ENCODE data around the gene RANBP3L.
"Not testable (repeated sequence)": the region's sequence is repeated elsewhere in the genome, so short reads cannot be mapped to it uniquely, and the experiment has no call there.

The RANBP3L gene

DNA sequence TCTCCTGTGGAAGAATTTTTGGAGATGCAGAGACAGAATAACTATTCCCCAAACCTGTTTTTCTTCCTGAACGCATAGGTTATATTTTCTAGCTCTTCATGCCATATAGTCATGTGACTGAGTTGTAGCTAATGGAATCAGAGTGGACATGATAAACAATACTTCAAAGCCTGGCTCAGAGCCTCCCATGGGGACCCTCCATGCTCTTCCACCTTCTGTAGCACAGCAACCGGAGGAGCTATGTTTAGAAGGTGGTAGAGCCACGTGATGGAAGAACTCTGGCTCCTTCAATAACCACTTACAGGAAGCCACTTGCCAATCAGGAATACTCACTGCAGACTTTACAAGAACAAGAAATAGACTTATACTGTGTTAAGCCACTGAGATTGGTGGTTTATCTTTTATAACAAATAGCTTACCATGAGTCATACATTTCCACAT is 99.2 kb downstream of the RANBP3L start:
- peak; percentile 35 for DNase-seq

- DNase-seq: peak; percentile 55
Observed at GRCh38 chr5:36200513-36200912, 101.2 kb downstream of the RANBP3L start.

- DNase-seq: peak; percentile 40
Observed at GRCh38 chr5:36199620-36200019, 102.1 kb downstream of the RANBP3L start.

DNA sequence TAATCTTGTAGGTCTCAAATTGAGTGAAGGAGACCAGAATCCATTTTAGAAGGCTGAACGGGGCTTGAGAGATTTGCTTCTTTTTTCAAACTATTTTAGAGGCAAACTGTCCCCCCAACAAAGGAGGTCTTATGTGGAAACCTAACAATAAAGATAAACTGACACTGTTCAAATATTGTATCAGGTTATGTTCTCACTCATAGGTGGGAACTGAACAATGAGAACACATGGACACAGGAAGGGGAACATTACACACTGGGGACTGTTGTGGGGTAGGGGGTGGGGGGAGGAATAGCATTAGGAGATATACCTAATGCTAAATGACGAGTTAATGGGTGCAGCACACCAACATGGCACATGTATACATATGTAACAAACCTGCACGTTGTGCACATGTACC is 102.9 kb downstream of the RANBP3L start:
- not testable (repeated sequence) for DNase-seq
